Epithelial cell of proximal tubule (primary cell): ENCODE results near the gene COL5A1. TPM values are rescaled to one million over a fixed set of nuclear protein-coding genes. Genes with fewer than 3 reads are reported as not detected.
"Not testable (repeated sequence)": the region's sequence is repeated elsewhere in the genome, so short reads cannot be mapped to it uniquely, and the experiment has no call there.

Experiments
- DNase-seq: peaks from one replicate; pipeline ENCODE4 v3.0.0-alpha.2; 2011; ENCODE audit warnings: low read depth
- H3K4me3 ChIP-seq: 2 replicates; pipeline ENCODE4 v1.5.1; 2011; ENCODE audit warnings: low read depth, mild to moderate bottlenecking, low read length
- CTCF ChIP-seq: conservative IDR thresholded peaks from 2 replicates; pipeline ENCODE4 v1.5.1; 2012; ENCODE audit warnings: low read depth, mild to moderate bottlenecking, low read length
- total RNA-seq: library from RNA; depleted of rRNA; stranded (reverse); fragments of >200 nt; gene quantifications from 2 replicates; pipeline ENCODE4 v1.2.3, GENCODE V29; 2015

Gene COL5A1
- total RNA-seq, 1 donor from 2014 or later: 16.0 TPM

- no peak for TF ChIP-seq CTCF
- no peak for DNase-seq
- no peak overlapping the region for H3K4me3 ChIP-seq
Observed at GRCh38 chr9:134853893-134854292, 212.3 kb downstream of the COL5A1 start.

GRCh38 chr9:134854541-134854981 is 213.0 kb downstream of the COL5A1 start:
- no peak for TF ChIP-seq CTCF
- DNase-seq: no peak
- H3K4me3 ChIP-seq: no peak overlapping the region

- TF ChIP-seq CTCF: no peak
- DNase-seq: no peak
- no peak overlapping the region for H3K4me3 ChIP-seq
Observed at GRCh38 chr9:134855231-134855899, 213.8 kb downstream of the COL5A1 start.

- no peak for DNase-seq
Observed at GRCh38 chr9:134855900-134856377, 214.3 kb downstream of the COL5A1 start.

GRCh38 chr9:134857451-134857850 is 215.8 kb downstream of the COL5A1 start:
- DNase-seq, H3K4me3 ChIP-seq: not testable (repeated sequence)

More at GRCh38 chr9:134855900-134856377, 214.3 kb downstream of the COL5A1 start:
- H3K4me3 ChIP-seq: no peak overlapping the region
- TF ChIP-seq CTCF: no peak

GRCh38 chr9:134858051-134858841 is 216.6 kb downstream of the COL5A1 start:
- TF ChIP-seq CTCF: no peak
- H3K4me3 ChIP-seq: no peak overlapping the region
- DNase-seq: no peak

- no peak for TF ChIP-seq CTCF
- H3K4me3 ChIP-seq: no peak overlapping the region
- DNase-seq: no peak
Observed at GRCh38 chr9:134860510-134860909, 218.9 kb downstream of the COL5A1 start.
